ENCODE data around the gene PPP1R37. TPM values are rescaled to one million over a fixed set of nuclear protein-coding genes. Genes with fewer than 3 reads are reported as not detected.

The PPP1R37 gene
- total RNA-seq, 2 donors from 2014 or later: 19.8 to 27.7 TPM

DNA sequence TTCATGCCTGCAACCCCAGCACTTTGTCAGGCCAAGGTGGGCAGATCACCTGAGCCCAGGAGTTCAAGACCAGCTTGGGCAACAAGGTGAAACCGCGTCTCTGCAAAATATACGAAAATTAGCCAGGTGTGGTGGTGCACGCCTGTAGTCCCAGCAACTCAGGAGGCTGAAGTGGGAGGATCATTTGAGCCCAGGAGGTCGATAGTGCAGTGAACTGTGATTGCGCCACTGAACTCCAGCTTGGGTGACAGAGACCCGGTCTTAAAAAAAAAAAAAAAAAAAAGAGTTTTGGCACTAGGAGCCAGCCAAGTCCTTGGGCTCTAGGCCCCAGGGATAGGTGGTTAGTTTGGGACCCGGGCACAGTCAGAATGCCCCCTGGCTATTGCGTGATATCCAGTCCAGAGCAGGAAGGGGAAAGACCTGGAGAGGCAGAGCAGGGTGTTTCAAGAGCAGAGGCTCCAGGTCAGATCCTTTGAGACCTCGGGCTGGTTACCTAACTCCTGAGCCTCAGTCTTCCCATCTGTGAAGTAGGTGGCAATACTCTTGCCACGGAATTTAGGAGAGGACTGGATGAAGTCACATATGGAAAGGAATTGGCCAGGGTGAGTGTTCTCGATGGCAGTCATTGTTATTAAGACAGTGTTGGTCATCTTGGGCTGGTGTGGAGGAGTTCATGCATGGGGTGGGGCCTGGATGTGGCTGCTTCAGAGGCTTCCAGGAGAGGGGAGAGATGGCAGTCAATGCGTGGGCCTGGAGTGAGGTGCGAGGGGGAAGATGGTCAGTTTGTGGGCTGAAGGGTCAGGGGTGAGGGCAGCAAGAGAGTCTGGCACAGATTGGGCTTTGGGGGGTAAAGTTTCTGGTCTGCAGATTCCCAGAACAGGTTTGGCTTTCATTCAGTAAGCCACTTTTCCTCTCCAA, 2.8 kb downstream of the PPP1R37 start:
- H3K27me3 Mint-ChIP-seq: no peaks in the 10 kb centered on the region
- peak overlapping the region; percentile 13 for H3K4me3 Mint-ChIP-seq
- H3K36me3 Mint-ChIP-seq (ENCODE audit: low read depth): peaks cover 51% of the 10 kb centered on the region
- ATAC-seq (replicated peaks): no peak
- peaks cover 51% of the 10 kb centered on the region for H3K4me1 Mint-ChIP-seq
- H3K27ac Mint-ChIP-seq: peak overlapping the region; percentile 58
- H3K9me3 Mint-ChIP-seq: no peaks in the 10 kb centered on the region

DNA sequence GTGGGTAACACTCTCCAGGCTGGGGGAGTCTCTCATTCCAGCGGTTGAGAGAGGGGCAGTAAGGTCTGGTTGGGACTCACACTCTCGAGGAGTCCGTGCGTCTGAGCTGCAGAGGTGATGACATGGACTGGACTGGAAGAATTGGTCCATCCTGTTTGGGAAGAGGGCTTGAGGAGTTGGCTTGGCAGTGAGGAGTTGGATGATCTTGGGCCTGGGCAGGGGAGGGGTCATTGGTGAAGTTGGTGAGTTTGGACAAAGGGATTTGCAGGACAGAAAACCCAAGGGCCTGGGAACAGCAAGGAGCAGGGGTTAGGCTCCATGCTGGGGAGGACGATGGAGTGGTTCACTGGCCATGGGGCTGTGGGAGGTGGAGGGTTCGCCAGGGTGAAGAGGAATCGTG, 3.7 kb downstream of the PPP1R37 start:
- Mint-ChIP-seq H3K36me3 (ENCODE audit: low read depth) (peaks cover 41% of the 10 kb centered on the region), H3K4me1 (peaks cover 49% of the 10 kb centered on the region), H3K27ac (peak overlapping the region; percentile 58), H3K9me3 (no peaks in the 10 kb centered on the region), H3K27me3 (no peaks in the 10 kb centered on the region), H3K4me3 (peak overlapping the region; percentile 13)
- no peak for ATAC-seq (replicated peaks)

DNA sequence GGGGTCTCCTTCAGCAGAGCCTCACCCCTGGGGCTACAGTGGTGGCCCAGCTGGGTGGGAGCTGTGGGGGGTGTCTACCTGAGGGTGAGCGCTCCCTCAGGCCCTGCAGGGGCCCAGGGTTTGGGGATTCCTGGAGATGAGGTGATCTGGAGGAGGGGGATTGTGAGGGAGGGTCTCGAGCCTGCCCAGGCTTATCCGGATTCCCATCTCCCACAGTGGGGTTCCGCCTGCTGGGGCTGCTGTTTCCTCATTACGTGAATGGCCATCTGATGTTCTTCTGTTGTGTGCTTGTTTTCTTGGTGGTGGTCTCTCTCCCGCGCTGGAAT, 4.4 kb downstream of the PPP1R37 start:
- peak overlapping the region; percentile 58 for H3K27ac Mint-ChIP-seq
- H3K9me3 Mint-ChIP-seq: no peaks in the 10 kb centered on the region
- no peak for ATAC-seq (replicated peaks)
- peaks cover 45% of the 10 kb centered on the region for H3K4me1 Mint-ChIP-seq
- H3K27me3 Mint-ChIP-seq: no peaks in the 10 kb centered on the region
- H3K36me3 Mint-ChIP-seq (ENCODE audit: low read depth): peaks cover 34% of the 10 kb centered on the region
- H3K4me3 Mint-ChIP-seq: no peak overlapping the region

DNA sequence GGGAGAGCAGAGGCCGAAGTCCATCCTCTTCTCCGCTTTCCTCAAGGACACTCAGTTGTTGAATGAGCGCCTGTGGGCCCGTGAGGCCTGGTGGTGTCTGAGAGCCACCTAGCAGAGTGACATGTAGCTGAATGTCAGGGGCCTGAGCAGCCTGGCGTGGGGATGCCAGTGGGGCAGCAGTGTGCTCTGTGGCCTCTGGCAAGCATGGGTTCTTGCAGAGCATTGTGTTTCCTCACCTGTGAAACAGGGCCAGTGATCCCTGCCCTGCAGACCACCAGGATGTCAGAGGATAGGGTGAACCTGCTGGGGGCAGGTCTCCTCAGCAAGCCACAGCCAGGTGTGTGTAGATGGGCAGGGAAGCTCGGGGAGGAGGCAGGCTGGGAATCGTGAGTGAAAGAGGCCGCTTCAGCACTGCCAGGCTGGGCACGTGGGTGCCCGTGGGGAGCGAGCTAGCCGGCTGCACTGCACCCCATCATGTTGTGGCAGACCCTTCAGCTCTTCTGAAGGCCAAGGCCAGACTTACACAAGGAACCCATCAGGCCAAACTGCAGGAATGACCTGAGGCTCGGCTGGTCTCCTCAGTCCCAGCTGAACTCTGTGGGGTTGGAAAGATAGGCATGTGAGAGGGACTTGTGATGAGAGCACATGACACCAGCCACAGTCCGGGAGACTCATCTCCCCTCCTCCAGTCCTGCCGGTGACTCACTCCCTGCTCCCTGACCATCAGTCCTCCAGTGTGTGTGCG, 5.0 kb downstream of the PPP1R37 start:
- Mint-ChIP-seq H3K4me3 (no peak overlapping the region), H3K27me3 (no peaks in the 10 kb centered on the region), H3K4me1 (peaks cover 42% of the 10 kb centered on the region), H3K9me3 (no peaks in the 10 kb centered on the region), H3K27ac (peak overlapping the region; percentile 41), H3K36me3 (ENCODE audit: low read depth) (peaks cover 29% of the 10 kb centered on the region)
- ATAC-seq (replicated peaks): no peak

DNA sequence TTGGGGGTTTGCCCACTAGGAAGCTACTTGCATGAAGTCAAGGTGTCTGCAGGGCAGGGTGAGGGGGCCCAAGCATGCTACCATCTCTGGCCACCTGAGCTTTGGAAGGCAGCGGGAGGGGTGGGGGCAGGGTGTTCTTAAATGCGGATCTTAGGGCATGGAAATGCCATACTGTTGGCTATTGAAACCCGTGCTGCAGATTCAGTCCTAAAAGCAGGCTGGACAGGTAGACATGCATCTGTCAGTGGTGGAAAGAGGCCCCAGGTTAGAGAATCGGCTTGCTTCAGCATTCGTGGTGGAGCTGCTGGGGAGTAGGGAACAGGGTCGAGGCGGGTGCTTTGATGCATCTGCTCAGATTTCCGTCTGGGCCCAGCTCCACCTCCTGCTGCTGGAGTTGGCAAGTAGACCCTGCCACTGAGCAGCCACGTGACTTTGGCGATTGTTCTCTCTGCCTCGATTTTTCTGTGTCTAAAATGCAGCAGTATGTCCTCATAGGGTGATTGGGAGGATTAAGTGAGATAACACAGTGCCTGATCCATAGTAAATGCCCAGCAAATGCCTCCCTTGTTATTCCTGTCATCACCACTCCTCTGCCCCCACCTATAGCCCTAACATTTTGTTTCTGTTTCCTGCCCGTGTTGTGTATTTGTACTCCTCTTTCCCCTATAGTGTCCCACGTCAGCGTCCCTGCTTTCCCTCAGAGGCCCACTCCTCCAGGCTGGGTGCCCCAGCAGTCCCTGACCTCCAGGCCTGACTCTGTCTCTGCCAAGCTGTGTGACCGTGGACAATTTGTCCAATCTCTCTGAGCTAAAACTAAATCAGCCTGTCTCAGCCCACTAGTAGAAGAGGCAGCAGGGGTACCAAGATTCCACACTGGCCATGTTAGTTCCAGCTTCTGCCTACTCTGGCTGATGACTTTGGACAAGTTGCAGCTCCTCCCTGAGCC, 5.8 kb downstream of the PPP1R37 start:
- no peaks in the 10 kb centered on the region for H3K27me3 Mint-ChIP-seq
- no peak overlapping the region for H3K27ac Mint-ChIP-seq
- H3K9me3 Mint-ChIP-seq: no peaks in the 10 kb centered on the region
- H3K4me1 Mint-ChIP-seq: peaks cover 40% of the 10 kb centered on the region
- ATAC-seq (replicated peaks): no peak
- H3K4me3 Mint-ChIP-seq: no peak overlapping the region
- peaks cover 20% of the 10 kb centered on the region for H3K36me3 Mint-ChIP-seq (ENCODE audit: low read depth)

DNA sequence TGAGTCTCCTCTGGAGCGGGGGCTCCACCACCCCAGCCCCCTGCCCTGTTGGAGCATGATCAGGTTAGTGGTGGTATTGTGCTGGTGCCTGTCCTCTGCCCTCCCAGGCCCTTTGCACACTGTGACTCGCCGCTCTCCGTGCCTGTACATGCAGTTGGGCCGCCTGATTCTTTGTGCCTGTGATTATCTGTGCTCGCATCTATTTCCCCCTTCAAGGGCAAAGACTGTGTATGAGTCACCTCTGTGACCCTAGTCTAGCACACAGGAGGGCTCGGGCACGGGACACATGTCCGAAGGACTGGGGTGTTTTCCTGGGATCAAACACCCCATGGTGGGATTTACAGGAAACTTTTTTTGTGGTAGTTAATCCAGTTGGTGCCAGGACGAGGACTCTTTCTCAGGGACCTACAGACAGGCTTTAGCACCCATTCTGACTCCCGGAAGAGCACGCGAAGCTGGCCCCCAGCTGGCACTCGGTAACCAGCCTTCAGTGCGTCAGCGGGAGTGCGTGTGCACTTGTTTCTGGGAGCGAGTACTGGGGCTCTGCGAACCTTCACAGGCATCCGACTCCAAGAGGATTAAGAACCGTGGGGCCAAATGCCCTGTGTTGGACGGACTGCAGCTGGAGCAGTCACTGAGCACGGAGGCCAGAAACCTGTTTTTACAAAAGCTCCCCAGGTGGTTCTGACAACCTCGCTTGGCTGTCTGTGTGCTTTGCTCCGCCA, 6.7 kb downstream of the PPP1R37 start:
- no peak overlapping the region for H3K27ac Mint-ChIP-seq
- no peak overlapping the region for H3K4me3 Mint-ChIP-seq
- ATAC-seq (replicated peaks): no peak
- no peaks in the 10 kb centered on the region for H3K9me3 Mint-ChIP-seq
- H3K27me3 Mint-ChIP-seq: no peaks in the 10 kb centered on the region
- peaks cover 12% of the 10 kb centered on the region for H3K36me3 Mint-ChIP-seq (ENCODE audit: low read depth)
- H3K4me1 Mint-ChIP-seq: peaks cover 41% of the 10 kb centered on the region

DNA sequence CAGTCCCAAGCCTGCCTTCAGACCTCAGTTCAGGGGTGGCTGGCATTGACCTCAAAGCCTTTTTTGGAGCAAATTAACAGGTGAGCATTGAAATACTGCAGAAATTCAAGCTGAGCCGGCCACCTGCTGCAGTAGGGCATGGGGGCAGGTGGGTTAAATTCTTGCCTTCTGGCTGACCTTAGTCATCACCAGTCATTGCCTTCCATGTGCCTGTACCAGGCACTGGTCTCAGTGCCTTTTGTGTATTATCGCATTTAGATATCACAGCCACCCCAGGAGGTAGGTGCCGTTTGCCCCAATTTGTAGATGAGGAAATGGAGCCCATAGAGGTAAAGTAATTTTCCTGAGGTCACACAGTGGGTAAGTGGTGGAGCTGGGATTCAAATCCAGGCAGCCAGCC, 7.2 kb downstream of the PPP1R37 start:
- Mint-ChIP-seq H3K4me3 (no peak overlapping the region), H3K4me1 (peaks cover 42% of the 10 kb centered on the region), H3K27ac (peak overlapping the region; percentile 17), H3K9me3 (no peaks in the 10 kb centered on the region), H3K36me3 (ENCODE audit: low read depth) (peaks cover 7% of the 10 kb centered on the region), H3K27me3 (no peaks in the 10 kb centered on the region)
- no peak for ATAC-seq (replicated peaks)

DNA sequence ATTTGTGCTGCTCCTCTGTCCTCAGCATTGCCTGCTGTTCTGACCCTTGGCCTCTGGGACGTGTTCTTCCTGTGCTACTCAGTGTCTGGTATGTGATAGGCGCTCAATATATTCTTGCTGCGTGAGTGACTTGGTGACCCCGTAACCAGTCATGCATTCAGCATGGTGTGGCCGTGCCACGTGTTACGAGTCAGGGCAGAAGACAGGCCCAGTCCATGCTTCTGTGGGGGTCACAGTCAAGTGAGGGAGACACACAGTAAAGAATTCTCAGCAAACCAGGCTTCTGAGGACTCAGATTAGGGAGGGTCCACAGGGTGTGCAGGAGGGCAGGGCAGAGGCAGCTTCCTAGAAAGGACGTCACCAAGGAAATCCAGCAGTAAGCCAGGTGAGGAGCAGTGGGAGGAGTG, 7.9 kb downstream of the PPP1R37 start:
- no peak for ATAC-seq (replicated peaks)
- H3K27ac Mint-ChIP-seq: peak overlapping the region; percentile 17
- H3K4me3 Mint-ChIP-seq: no peak overlapping the region
- H3K4me1 Mint-ChIP-seq: peaks cover 39% of the 10 kb centered on the region
- no peaks in the 10 kb centered on the region for H3K27me3 Mint-ChIP-seq
- peaks cover 7% of the 10 kb centered on the region for H3K36me3 Mint-ChIP-seq (ENCODE audit: low read depth)
- no peaks in the 10 kb centered on the region for H3K9me3 Mint-ChIP-seq

DNA sequence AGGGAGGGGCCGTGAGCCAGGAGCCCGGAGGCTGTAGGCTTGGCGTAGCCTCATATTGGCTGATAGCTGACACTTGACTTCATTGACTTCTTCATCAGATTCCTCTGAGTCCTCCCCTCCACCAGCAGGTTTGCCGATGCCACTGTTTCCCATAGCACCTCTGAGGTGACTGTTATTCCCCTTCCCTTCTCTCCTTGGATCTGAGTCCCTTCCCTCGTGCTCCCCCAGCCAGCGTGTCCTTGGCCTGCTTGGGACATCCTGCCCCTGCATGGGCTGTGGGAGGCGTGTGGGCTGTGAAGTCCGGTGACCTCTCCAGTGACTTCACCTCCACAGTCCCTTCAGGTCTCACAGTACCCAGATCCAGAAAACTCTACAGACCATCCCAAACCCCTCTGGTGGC, 8.8 kb downstream of the PPP1R37 start:
- no peak for ATAC-seq (replicated peaks)
- peaks cover 30% of the 10 kb centered on the region for H3K4me1 Mint-ChIP-seq
- no peaks in the 10 kb centered on the region for H3K27me3 Mint-ChIP-seq
- H3K4me3 Mint-ChIP-seq: no peak overlapping the region
- H3K9me3 Mint-ChIP-seq: no peaks in the 10 kb centered on the region
- H3K27ac Mint-ChIP-seq: no peak overlapping the region
- peaks cover 5% of the 10 kb centered on the region for H3K36me3 Mint-ChIP-seq (ENCODE audit: low read depth)

DNA sequence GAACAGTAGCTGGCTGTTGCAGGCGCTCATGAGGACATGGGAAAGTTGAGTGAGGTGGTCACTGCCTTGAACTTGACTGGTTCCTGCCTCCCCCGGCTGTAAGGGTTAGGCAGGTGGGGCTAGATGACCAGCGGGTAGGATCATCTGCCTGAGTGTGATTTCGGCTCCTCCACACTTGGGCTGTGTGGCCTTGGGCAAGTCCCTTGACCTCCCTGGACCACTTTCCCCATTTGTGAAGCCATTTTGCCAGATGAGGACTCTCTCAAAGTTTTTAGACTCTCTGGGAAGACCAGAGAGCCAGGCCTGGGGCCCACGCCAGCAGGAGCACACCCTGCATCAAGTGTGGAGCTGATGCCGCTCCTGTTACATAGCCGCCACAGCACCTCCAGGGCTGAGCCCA, 9.5 kb downstream of the PPP1R37 start:
- ATAC-seq (replicated peaks): no peak
- H3K4me1 Mint-ChIP-seq: peaks cover 25% of the 10 kb centered on the region
- H3K9me3 Mint-ChIP-seq: no peaks in the 10 kb centered on the region

DNA sequence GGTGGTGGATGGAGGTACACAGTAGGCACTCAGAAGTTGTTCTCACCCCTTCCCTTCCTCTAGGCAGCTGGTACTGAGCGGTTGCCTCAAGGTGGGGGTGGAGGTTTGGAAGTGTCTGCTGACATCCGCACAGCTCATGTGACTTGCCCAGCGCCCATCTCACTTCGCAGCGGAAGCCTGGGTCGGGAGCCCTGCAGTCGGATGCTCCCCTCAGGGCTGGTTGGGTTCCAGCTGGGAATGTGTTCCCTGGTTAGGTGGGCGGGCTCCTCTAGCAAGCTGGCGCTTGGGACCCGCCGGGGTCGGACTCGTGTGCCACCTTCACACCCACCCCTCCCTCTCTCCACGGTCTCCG, 10.2 kb downstream of the PPP1R37 start:
- Mint-ChIP-seq H3K27ac (no peak overlapping the region), H3K4me3 (peak overlapping the region; percentile 65)

More for the DNA sequence above, 9.5 kb downstream of the PPP1R37 start:
- Mint-ChIP-seq H3K36me3 (ENCODE audit: low read depth) (no peaks in the 10 kb centered on the region), H3K27me3 (no peaks in the 10 kb centered on the region), H3K27ac (no peak overlapping the region), H3K4me3 (peak overlapping the region; percentile 65)

DNA sequence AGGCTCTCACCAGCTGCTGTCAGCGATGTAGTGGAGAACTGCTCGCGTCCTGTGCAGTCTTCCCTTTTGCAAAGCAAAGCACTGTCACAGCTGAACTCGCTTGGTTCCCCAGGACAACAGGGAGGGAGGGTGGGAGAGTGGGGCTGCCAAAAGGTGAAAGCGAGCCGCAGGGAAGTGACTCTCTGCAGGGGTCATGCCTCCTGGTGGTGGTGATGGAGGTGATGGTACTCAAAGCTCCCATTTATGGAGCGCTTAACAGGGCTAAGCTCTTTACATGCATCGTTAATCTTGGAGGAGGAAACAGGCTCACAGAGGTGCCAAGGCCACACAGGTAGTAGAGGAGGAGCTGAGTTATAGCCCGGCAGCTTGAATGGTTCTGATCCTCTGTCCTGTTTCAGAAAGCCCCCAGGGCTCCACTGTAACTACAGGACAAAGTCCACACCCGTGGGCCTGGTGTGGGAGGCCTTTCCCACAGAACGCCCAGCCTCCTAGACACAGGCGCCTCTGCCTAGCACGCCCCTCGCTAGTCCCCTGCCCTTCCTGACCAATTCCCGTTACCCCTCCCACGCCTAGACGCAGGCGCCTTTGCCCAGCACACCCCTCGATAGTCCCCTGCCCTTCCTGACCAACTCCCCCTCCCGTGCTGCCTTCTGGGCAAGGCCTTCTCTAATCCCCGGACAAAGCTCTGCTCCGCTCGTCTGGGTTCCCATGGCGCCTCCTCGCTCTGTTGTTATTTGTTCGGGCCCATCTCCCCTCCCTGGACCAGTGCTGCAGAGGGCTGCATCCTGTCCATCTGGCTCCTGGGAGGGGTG, 10.7 kb downstream of the PPP1R37 start:
- H3K27ac Mint-ChIP-seq: peak overlapping the region; percentile 81
- H3K9me3 Mint-ChIP-seq: no peaks in the 10 kb centered on the region
- H3K36me3 Mint-ChIP-seq (ENCODE audit: low read depth): no peaks in the 10 kb centered on the region
- peak; percentile 25 for ATAC-seq (replicated peaks)
- no peaks in the 10 kb centered on the region for H3K27me3 Mint-ChIP-seq
- H3K4me3 Mint-ChIP-seq: peak overlapping the region; percentile 65
- peaks cover 22% of the 10 kb centered on the region for H3K4me1 Mint-ChIP-seq

More for the DNA sequence above, 10.2 kb downstream of the PPP1R37 start:
- peak; percentile 86 for ATAC-seq (replicated peaks)
- Mint-ChIP-seq H3K36me3 (ENCODE audit: low read depth) (no peaks in the 10 kb centered on the region), H3K27me3 (no peaks in the 10 kb centered on the region), H3K4me1 (peaks cover 22% of the 10 kb centered on the region), H3K9me3 (no peaks in the 10 kb centered on the region)

DNA sequence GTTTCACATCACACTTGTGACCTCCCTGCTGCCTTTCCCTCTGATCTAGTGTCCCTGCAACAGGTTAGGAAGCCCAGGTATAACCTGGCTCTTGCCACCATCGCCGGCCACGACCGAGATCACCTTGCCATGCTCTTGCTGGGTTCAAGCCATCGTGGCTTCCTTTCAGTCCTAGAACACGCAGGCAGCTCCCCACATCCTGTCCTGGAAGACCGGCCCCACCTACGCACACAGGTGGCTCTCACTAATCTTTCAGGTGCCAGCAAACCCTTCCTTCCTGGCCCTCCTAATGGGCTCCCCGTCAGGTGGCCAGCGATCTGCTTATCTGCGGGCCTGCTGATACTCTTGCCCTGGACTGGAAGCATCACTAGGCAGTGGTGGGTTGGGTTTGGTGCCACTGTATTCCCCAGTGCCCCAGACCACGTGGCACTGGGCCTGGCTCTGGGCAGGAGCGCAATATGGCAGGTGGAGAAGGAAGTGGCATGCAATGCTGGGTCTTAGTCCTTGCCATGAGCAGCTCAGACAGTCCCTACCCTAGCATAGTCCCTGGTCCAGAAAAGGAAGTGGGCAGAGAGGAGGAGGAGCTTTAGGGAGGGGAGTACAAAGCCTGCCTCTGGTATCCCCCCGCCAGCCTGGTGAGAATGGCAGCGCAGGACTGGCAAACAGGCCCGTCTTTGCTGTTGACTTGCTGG, 11.8 kb downstream of the PPP1R37 start:
- peaks cover 23% of the 10 kb centered on the region for H3K4me1 Mint-ChIP-seq
- no peaks in the 10 kb centered on the region for H3K27me3 Mint-ChIP-seq
- H3K4me3 Mint-ChIP-seq: peak overlapping the region; percentile 65
- no peaks in the 10 kb centered on the region for H3K9me3 Mint-ChIP-seq
- peak overlapping the region; percentile 81 for H3K27ac Mint-ChIP-seq
- no peaks in the 10 kb centered on the region for H3K36me3 Mint-ChIP-seq (ENCODE audit: low read depth)
- ATAC-seq (replicated peaks): peak; percentile 46
